ENCODE data around the gene PATE2.

PATE2 gene
- long read RNA-seq, donor 1: 0 reads
- long read RNA-seq, donor 2: 0 reads
- long read RNA-seq, donor 3: 0 reads
- long read RNA-seq, donor 4: 0 reads
- long read RNA-seq, donor 5: 0 reads
- long read RNA-seq, donor 6: 0 reads
- long read RNA-seq, donor 7: 0 reads
- long read RNA-seq, donor 8: 0 reads

- DNase-seq: no peak
Measured at GRCh38 chr11:125778728-125779127, at the start of gene PATE2. Gene PATE2, minus strand, starts transcription at chr11:125778828. Its CDS starts 55 bp downstream, at chr11:125778773.

GRCh38 chr11:125807909-125808308 is 29.3 kb upstream of the PATE2 start:
- no peak for DNase-seq

GRCh38 chr11:125802387-125802786 is 23.8 kb upstream of the PATE2 start:
- DNase-seq: no peak

GRCh38 chr11:125799808-125800207 is 21.2 kb upstream of the PATE2 start:
- no peak for DNase-seq

GRCh38 chr11:125797641-125798040 is 19.0 kb upstream of the PATE2 start:
- DNase-seq: no peak

GRCh38 chr11:125790825-125791224 is 12.2 kb upstream of the PATE2 start:
- no peak for DNase-seq

GRCh38 chr11:125787827-125788226 is 9.2 kb upstream of the PATE2 start, which contains the start of gene PATE3:
Gene PATE3, plus strand, starts transcription at chr11:125788127. Its CDS starts 25 bp downstream, at chr11:125788152.
- DNase-seq: no peak

GRCh38 chr11:125784678-125785077 is 6.0 kb upstream of the PATE2 start:
- DNase-seq: no peak

- DNase-seq: no peak
Measured at GRCh38 chr11:125777309-125777708, 1.3 kb downstream of the PATE2 start.

GRCh38 chr11:125773516-125773915 is 5.1 kb downstream of the PATE2 start:
- DNase-seq: no peak

- no peak for DNase-seq
Measured at GRCh38 chr11:125772834-125773505, 5.7 kb downstream of the PATE2 start.

- no peak for DNase-seq
Measured at GRCh38 chr11:125770583-125770982, 8.0 kb downstream of the PATE2 start.

GRCh38 chr11:125768336-125769046 is 10.1 kb downstream of the PATE2 start:
- DNase-seq: no peak

- no peak for DNase-seq
Measured at GRCh38 chr11:125766251-125766650, 12.4 kb downstream of the PATE2 start.

- DNase-seq: no peak
Measured at GRCh38 chr11:125763483-125763882, 15.1 kb downstream of the PATE2 start.

GRCh38 chr11:125762445-125762844 is 16.2 kb downstream of the PATE2 start:
- no peak for DNase-seq

GRCh38 chr11:125756050-125756449 is 22.6 kb downstream of the PATE2 start:
- DNase-seq: no peak

GRCh38 chr11:125750629-125751028 is 28.0 kb downstream of the PATE2 start:
- DNase-seq: no peak

- no peak for DNase-seq
Measured at GRCh38 chr11:125745979-125746378, 32.6 kb downstream of the PATE2 start, which contains the start of gene PATE1. Gene PATE1, plus strand, starts transcription at chr11:125746279. Its CDS starts 26 bp downstream, at chr11:125746305.

- no peak for DNase-seq
Measured at GRCh38 chr11:125743681-125744080, 34.9 kb downstream of the PATE2 start.

- DNase-seq: no peak
Measured at GRCh38 chr11:125740617-125741016, 38.0 kb downstream of the PATE2 start.

- no peak for DNase-seq
Measured at GRCh38 chr11:125728969-125729368, 49.7 kb downstream of the PATE2 start.

All from right kidney (tissue), 9 donors.